Activated CD4-positive, alpha-beta T cell treated with anti-CD3 and anti-CD28 coated beads, Interleukin-2, amount 50 U/mL, for 48 hours (primary cell): Measurements from ENCODE around the gene DMXL1.
"Not testable (repeated sequence)": the region's sequence is repeated elsewhere in the genome, so short reads cannot be mapped to it uniquely, and the experiment has no call there.

Experiments used
- DNase-seq, 2 experiments: peaks; one replicate each; pipeline ENCODE4 v3.0.0-alpha.2; 2020

DMXL1 gene

GRCh38 chr5:119063579-119064379 lies 7.1 kb upstream of the DMXL1 start:
- no peak for DNase-seq

- no peak for DNase-seq
Measured at GRCh38 chr5:119067450-119067849, 3.4 kb upstream of the DMXL1 start.

- DNase-seq, result no peak
Measured at GRCh38 chr5:119070578-119070827, 384 bp upstream of the DMXL1 start.

- no peak for DNase-seq
Measured at GRCh38 chr5:119071561-119071995, 691 bp downstream of the DMXL1 start.

GRCh38 chr5:119072496-119072895 lies 1.6 kb downstream of the DMXL1 start:
- no peak for DNase-seq

GRCh38 chr5:119073746-119074337 lies 3.0 kb downstream of the DMXL1 start:
- not testable (repeated sequence) for DNase-seq

GRCh38 chr5:119074419-119074818 lies 3.5 kb downstream of the DMXL1 start:
- DNase-seq, result no peak

- DNase-seq, result peak; percentile 33 to 41
Measured at GRCh38 chr5:119075269-119075668, 4.4 kb downstream of the DMXL1 start.

GRCh38 chr5:119076080-119076479 lies 5.2 kb downstream of the DMXL1 start:
- no peak for DNase-seq

GRCh38 chr5:119077444-119077843 lies 6.6 kb downstream of the DMXL1 start:
- DNase-seq, result no peak

- no peak for DNase-seq
Measured at GRCh38 chr5:119078071-119078846, 7.4 kb downstream of the DMXL1 start.

- no peak for DNase-seq
Measured at GRCh38 chr5:119078861-119079260, 8.0 kb downstream of the DMXL1 start.

GRCh38 chr5:119079318-119079921 lies 8.5 kb downstream of the DMXL1 start:
- peak; percentile 39 to 46 for DNase-seq

GRCh38 chr5:119080936-119081335 lies 10.0 kb downstream of the DMXL1 start:
- DNase-seq, result no peak

- DNase-seq, result no peak
Measured at GRCh38 chr5:119082691-119083090, 11.8 kb downstream of the DMXL1 start.

- no peak for DNase-seq
Measured at GRCh38 chr5:119083679-119084078, 12.8 kb downstream of the DMXL1 start.

GRCh38 chr5:119088438-119088837 lies 17.6 kb downstream of the DMXL1 start:
- no peak for DNase-seq

GRCh38 chr5:119095611-119096010 lies 24.7 kb downstream of the DMXL1 start:
- no peak for DNase-seq

- no peak for DNase-seq
Measured at GRCh38 chr5:119105971-119106370, 35.1 kb downstream of the DMXL1 start.

GRCh38 chr5:119112151-119112550 lies 41.3 kb downstream of the DMXL1 start:
- DNase-seq, result no peak

GRCh38 chr5:119117237-119117636 lies 46.4 kb downstream of the DMXL1 start:
- DNase-seq, result no peak

- DNase-seq, result no peak
Measured at GRCh38 chr5:119118000-119118399, 47.1 kb downstream of the DMXL1 start.

GRCh38 chr5:119120893-119121292 lies 50.0 kb downstream of the DMXL1 start:
- no peak for DNase-seq

GRCh38 chr5:119122474-119122873 lies 51.6 kb downstream of the DMXL1 start:
- not testable (repeated sequence) for DNase-seq
